PC-3 (cell line): ENCODE results near the gene MIA.

Source experiments
- CTCF ChIP-seq: fragments of 300-600 bp; sonication (generic); conservative IDR thresholded peaks from 2 replicates; pipeline ENCODE4 v1.5.1; 2017; ENCODE audit warnings: antibody characterized with exemption, low read depth, mild to moderate bottlenecking, low read length
- EZH2 ChIP-seq: fragments of 300-600 bp; sonication (generic); IDR thresholded peaks from one replicate; pipeline ENCODE4 v1.6.1; 2017; ENCODE audit warnings: antibody characterized with exemption, mild to moderate bottlenecking, low read length; ENCODE audit not compliant: unreplicated experiment

DNA sequence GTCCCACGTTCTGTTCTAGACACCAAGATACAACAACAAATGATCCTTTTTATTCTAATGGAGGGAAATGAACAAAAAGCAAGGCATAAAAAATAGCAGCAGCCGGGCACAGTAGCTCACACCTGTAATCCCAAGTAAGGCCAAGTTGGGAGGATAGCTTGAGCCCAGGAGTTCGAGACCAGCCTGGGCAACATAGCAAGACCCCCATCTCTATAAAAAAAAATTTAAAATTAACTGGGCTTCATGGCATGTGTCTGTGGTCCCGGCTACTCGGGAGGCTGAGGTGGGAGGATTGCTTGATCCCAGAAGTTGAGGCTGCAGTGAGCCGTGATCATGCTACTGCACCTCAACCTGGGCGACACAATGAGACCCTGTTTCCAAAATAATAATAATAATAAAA is 1.0 kb downstream of the MIA start:
- TF ChIP-seq CTCF (no peak), EZH2 (no peak)
